Hepatic stellate cell (primary cell): ENCODE data around the gene ARMC9.
"Not testable (repeated sequence)": the region's sequence is repeated elsewhere in the genome, so short reads cannot be mapped to it uniquely, and the experiment has no call there.

Source experiments
- DNase-seq: peaks from one replicate; pipeline ENCODE4 v3.0.0; 2011; ENCODE audit warnings: low spot score

ARMC9 gene

DNA sequence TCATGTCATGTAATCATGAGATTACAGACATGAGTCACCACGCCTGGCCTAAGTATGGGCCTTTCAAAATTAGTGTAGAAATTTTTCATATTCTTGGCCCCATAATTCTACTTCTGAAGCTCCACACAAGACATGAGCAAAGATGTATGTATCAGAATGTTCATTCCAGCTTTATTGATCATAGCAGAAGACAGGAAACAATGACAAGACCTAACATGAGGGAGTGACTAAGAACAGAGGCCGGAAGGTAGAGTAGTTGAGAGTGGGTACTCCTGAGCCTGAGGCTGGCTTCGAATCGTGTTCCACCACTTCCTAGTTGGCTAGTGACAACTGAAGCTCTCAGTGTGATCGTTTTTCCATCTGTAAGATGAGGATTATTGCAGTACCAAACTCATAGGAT lies 89.3 kb downstream of the ARMC9 start:
- DNase-seq, result no peak

DNA sequence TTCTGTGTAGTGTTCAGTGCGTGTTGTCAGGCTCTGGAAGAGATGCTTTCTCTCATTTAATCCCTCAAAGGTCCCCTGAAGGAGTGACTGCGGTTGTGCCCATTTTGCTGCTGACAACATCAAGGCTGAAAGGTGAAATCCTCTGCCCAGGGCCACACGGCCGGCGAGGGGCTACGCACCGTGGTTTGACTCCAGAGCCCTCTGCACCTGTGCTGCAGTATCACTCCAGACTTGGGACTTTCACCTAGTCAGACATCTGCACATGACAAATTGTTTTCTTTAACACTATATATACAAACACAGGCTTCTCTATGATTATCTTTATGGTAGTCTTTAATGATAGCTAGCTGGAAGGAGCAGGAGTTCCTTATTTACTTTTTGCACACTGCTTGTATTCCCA lies 90.2 kb downstream of the ARMC9 start:
- no peak for DNase-seq

GRCh38 chr2:231290321-231291015 lies 92.0 kb downstream of the ARMC9 start:
- no peak for DNase-seq

DNA sequence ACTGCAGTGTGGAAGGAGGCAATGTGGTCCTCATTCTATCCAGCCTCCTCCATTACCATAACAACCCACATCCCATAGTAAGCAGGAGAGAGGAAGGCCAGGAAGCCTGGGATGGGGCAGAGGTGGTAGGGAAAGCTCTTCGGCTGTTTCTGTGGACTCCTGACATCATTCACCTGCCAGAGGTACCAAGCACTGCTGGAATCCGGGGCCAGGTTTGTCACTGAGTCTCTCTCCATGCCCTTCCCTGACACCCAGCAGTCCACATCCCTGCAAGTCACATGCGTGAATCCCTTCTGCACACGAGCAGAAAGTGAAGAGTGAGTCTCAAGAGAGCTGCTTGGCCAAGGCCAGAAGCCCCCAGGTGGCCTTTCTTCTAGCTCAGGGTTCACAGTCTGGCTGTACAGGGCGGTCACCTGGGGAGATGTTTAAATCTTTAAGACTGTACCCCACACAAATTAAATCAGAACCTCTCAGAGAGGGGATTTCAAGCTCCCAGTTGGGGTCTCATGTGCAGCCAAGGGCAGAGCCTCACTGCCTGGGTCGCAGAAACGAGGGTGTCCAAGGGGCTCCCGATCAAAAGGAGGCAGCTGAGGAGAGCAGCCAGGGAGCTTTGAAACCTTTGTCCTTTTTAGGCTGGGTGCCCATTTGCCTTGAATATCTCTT lies 94.2 kb downstream of the ARMC9 start:
- DNase-seq, result no peak

DNA sequence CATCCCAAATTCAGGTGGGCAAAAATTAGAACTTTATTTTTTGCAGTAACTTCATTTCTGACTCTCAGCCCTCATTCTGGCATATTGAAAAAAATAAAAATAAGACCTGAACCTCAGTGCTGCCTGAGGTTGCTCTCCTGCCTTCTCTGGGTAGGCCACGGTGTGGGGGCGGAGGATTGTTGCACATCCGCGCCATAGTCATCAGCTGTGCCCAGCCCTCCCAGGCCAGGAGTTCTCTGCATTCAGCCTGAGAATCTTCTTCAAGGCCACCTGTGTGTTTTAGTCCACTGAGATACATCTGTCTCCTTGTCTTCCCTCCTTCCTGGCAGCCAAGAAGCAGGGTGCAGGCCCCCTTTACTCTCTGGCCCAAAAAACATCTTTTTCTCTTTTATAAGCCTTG lies 94.7 kb downstream of the ARMC9 start:
- DNase-seq, result no peak

DNA sequence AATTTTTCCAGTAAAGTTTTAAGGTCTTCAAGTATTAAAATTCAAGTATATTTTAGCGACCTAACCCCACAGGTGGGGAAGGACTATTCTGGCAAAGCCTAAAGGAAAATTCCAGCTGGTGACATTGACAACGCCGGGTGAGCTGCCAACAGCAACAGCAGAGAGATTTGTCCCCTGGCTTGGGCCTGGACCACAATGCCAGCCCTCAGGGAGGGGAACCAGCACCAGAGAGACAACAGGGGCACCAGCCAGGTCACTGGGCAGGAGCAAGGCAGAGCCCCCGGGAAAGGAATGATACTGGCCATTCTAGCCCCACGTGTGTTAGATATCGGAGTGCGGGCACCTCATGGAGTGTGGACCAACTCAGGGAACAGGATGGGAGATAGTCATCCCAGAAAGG lies 95.7 kb downstream of the ARMC9 start:
- DNase-seq, result no peak

GRCh38 chr2:231294571-231295362 lies 96.3 kb downstream of the ARMC9 start:
- DNase-seq, result no peak

GRCh38 chr2:231295363-231295655 lies 96.9 kb downstream of the ARMC9 start:
- no peak for DNase-seq

DNA sequence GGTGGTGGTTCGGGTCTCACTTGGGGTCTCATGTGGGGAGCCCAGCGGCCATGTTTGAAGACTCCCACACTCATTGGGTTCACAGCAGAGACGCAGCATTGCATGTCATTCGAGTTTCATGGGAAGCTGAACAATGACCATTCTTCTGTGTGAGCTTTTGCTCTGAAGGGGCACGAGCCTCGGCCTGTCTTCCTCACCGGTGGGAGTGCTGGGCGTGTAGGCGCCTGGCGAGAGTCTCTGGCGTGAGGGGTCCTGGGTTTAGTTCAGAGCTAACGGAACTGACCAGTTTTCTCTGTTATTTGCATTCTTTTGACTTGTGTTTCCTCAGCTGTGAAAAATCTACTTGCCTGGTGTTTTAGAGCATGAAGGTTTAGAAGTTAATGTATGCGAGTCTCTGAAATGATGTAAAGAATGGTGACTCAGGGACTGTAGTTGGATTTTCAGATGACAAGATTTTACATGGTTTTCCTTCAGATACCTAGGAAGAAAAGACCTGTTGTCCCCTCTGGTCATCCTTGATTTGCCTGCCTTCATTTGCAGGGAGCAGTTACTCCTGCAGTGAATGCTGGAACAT lies 98.1 kb downstream of the ARMC9 start:
- no peak for DNase-seq

- DNase-seq, result peak; percentile 74
Measured at GRCh38 chr2:231297108-231297908, 98.9 kb downstream of the ARMC9 start.

DNA sequence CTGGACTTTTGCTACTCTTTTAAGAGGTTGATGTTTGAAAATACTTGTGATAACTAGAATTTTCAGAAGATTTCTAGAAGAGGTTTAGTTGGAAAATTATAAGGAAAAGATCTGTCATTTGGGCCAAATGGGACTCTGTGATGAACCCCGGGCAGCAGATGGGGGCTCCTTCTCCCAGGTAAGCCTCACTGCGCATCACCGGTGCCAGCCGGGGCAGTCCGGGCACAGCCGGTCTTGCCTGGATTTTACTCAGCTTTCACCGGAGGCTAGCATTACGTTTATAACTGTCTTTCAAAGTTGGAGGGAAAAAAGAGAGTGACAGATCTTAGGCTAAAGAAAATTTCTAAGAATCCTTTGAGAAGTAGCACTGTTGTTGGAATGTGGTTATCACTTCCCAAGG lies 99.7 kb downstream of the ARMC9 start:
- DNase-seq, result no peak

GRCh38 chr2:231299267-231299666 lies 100.8 kb downstream of the ARMC9 start:
- DNase-seq, result no peak

GRCh38 chr2:231300020-231300721 lies 101.7 kb downstream of the ARMC9 start:
- no peak for DNase-seq

GRCh38 chr2:231300722-231301076 lies 102.3 kb downstream of the ARMC9 start:
- DNase-seq, result no peak

- not testable (repeated sequence) for DNase-seq
Measured at GRCh38 chr2:231304259-231304658, 105.8 kb downstream of the ARMC9 start.

GRCh38 chr2:231305221-231305620 lies 106.8 kb downstream of the ARMC9 start:
- DNase-seq, result no peak

GRCh38 chr2:231306791-231307393 lies 108.5 kb downstream of the ARMC9 start:
- no peak for DNase-seq

GRCh38 chr2:231308219-231308618 lies 109.8 kb downstream of the ARMC9 start:
- no peak for DNase-seq

GRCh38 chr2:231308631-231309428 lies 110.4 kb downstream of the ARMC9 start:
- peak; percentile 43 for DNase-seq

- no peak for DNase-seq
Measured at GRCh38 chr2:231312066-231312465, 113.6 kb downstream of the ARMC9 start.
